Stimulated activated CD4-positive, alpha-beta T cell treated with anti-CD3 and anti-CD28 coated beads, Interleukin-4, amount 100 ng/mL, for 1 hour (primary cell): ENCODE measurements around the gene FRMD3.

ENCODE experiments used
- DNase-seq: peaks from one replicate; pipeline ENCODE4 v3.0.0-alpha.2; 2020

Gene FRMD3

DNA sequence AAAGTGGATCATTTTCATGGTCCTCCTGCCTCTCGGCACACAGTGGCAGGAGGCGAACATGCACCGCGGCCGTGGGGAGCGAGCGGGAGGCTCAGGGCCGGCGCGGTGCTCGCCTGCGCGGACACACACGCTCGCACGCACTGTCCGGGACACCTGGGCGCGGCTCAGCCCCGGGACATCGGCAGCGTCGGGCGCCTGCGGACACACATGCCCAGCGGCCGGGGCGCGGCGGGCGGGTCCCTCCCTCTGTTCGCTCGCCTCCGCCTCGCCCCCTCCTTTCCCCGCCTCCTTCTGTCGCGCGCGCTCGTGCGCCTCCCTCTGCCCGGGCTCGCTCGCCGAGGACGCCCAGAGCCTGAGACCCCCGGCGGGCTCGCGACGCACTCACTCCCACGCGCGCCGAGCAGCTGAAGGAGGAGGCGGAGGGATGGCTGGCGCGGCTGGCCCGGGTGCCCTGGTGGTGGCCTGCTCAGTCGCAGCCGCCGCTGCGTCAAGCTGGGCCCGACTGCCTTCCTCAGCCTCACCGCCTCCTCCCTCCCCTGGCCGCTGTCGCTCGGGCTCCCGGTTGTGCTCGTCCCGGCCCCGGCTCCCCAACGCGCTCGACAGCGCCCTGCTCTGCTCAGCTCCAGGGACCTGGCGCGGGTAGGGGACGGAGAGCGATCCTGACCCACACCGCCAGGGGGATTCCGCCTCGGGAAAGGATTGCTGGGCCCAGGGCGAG, at the start of gene FRMD3:
FRMD3 (minus strand) TSS at position 230 of the 718 bp plus-strand sequence; CDS start at position 60, 170 bp downstream.
- no peak for DNase-seq

DNA sequence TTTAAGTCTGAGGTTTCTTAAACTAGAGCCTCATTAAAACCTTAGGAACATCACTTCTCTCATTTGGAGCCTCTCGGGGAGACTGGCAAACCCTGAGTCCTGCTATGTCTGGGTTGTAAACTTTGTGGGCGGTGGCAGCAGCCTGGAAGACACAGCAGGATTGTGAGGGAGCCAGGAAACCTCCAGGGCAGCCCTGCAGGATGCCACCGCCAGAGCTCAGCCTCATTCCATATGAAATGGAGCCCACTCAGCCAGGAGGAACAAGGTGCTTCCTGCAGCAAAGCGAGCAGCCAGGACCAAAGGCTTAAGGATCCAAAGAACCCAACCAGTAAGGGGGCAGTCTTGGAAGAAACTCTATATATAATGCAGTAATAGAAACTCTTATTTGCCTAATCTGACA, 46.8 kb upstream of the FRMD3 start:
- DNase-seq = no peak

DNA sequence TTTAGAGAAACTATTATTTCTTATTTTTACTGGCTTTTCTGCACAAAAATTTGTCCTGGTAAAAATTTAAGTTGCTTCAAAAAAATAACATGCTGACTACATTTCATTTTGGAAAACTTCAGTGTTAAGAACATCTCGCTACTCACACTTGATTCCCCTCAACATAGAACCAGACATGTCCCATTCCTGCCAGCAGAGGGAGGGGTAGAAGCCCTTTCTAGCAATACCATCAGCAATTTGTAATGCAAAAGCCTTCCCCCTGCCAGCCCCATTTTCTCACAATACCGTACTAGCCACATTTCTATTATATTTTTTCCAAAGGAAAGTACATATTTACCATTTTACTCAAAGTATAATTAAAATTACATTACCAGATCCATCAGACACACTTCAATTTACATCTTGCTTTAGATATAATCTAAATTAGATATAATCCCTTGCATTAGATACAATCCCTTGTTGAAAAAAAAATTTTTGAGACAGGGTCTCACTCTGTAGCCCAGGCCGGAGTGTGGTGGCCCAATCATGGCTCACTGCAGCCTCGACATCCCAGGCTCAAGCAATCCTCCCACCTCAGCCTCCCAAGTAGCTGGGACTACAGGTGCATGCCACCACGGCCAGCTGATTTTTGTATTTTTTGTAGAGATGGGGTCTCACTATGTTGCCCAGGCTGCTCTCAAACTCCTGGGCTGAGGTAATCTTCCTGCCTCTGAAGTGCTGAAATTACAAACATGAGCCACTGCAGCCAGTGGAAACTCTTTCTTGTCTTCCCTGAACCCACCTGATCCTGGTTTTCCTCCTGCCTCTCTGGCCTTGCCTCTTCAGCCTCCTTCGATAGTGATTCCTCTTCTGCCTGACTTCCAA, 45.2 kb upstream of the FRMD3 start:
- DNase-seq = peak; percentile 14

DNA sequence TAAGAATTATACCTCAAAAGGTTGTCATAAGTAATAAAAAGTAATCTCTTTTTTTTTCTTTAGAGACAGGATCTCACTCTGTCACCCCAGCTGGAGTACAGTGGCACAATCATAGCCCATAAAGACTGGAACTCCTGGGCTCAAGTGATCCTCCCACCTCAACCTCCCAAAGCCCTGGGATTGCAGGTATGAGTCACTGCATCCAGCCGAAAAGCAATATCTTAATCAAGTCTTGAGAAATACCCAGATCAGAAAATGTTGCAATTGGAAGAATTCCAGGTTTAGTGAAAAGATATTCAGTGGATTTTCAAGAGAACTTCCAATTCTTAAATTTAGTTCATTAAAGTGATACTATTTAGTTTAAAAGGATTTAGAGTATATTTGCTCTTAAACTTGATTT, 43.8 kb upstream of the FRMD3 start:
- DNase-seq = no peak

DNA sequence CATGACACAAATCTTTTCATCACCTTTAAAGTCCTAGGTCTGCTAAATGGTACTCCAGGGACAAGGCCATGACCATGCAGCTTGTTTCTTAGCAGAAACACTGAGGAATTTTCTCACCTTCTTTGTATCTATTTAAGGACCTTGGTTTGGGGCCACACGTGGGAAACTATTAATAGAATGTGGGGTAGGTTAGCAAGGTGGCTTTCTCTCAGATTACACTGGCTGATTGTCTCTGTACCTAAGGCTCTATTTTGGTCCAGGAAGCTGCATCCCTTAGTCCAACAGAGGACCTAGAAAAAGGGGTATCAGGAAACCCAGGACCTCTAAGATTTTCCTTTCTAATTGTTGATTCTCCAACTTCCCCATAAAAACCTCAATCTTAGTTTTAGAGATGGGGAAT, 36.3 kb upstream of the FRMD3 start:
- no peak for DNase-seq

DNA sequence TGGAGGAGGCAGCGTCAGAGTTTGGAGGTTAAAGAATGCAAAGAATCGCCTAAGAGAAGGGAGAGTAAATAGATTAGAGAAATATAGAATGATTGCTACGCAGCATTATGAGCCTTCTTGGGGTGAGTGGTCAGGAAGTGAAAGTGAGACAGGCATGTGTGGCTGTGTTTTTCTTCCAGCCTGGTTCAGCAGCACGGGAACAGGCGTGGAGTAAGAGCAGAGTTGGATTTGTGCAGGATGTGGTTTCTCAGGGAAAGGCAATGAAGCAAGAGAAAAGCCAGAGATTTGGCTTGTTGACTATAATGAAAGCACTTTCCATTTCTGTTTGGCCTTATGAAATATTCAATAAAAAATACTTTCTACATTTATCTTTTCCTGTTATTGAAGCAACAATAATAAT, 34.3 kb upstream of the FRMD3 start:
- DNase-seq = no peak

DNA sequence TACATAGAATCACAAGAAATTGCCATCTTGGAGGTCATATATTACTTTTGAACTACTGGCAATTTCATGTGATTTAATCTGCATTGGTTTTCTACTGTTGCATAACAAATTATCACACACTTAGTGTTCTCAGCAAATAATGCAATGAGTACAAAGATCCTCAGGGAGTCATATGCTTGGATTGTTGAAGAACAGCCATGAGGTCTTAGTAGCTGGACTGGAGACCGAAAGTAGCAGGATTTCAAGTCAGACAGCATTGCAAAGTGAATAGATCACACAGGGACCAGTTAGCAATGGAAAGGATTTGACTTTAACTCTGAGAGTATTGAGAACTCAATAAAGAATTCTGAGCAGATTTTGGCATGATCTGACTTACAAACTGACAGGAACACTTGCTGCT, 32.2 kb upstream of the FRMD3 start:
- no peak for DNase-seq

DNA sequence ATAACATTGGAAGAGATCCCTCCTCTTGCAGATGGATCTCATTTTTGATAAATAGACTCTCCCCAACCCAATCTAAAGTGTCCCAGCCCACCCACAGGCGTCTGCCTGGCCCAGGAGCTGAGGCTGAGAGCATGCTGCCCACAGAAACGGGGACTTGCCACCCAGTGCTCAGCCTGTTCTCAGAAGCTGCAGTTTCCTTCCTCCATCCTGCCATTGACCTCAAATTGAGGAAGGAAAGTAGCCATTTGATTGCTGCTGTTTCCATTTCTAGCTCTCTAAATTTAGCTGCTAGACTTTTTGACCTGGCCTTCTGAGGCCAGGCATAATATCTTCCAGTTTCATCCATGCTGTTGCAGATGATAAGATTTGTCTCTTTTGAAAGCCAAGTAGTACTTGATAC, 31.1 kb upstream of the FRMD3 start:
- DNase-seq = no peak

DNA sequence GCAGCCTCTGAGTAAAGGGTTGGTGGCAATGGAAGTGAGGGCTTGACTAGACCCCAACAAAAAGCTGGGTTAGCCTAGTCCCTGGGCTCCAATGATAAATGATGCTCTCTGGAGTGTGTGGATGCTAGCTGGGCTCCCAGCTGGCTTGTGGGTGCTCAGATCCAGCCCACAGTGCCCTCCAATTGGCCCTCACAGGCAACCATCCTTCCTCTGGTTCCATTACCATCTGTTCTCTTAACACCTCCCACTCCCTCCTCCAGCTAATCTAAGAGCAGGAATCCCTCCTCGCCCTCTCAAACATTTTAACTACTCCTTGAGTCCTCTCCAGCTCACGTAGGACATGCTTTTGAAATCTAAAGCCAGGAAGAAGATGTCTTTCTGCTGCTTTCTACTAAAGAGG, 25.2 kb upstream of the FRMD3 start:
- no peak for DNase-seq

DNA sequence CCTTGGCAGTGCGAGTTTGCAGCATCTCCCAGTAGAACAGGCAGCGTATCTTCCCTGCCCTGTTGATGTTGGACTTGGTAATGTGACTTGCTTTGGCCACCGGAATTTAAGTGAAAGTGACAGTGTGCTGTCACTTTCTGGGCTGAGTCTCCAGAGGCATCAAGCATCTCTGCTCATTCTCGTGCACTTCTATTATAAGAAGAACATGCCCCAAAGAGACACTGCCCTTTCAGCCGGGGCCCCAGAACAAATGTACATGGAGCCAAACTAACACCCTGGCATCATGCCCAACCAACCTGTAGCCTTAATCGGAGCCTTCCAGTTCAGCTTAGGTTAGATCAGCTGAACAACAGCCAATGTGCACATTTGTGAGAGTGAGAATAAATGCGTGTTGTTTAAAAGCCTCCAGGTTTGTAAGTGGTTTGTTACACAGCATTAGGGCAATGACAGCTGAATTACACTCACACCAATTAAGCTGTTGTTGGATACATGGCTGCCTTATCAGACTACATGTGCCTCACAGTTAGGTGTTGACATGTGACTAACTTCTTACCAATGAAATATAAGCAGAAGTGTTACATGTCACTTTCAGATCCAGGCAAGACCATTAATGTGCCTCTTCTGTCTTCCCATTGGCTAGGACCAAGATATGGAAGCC, 22.1 kb upstream of the FRMD3 start:
- DNase-seq = no peak

DNA sequence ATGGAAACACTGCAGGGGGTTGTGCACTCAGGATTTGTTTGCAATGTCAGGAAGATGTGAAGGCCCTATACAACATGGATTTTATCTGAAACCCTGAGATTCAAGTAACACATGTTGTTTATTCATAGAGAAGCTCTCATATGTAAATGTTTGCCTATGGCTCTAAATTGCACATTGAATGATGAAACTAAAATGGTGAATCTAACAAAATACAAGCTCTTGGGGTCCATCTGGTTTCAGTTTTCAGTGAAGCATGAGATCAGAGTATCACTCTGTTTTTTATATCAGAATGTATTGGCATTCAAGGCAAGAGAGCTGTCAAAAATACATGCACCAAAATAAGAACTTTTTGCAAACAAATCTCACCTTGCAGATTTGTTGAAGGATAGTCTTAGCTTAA, 19.6 kb upstream of the FRMD3 start:
- no peak for DNase-seq

DNA sequence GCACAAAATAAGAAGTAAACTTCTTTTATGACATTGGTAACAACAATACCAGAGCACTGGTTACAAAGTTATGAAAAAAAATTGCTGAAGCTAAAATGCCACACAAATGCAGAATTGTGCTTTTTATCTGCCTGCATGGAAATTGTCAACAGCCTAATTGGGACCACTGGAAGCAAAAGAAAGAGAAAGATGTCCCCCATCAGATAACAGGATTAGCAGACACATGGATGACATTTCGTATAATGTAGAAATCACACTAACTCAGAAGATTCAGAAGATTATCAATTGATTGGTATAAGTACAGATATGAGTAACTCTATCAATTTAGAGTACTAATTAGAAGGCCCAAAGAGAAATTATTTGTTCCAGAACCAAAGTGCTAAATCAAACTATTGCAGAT, 19.1 kb upstream of the FRMD3 start:
- no peak for DNase-seq

DNA sequence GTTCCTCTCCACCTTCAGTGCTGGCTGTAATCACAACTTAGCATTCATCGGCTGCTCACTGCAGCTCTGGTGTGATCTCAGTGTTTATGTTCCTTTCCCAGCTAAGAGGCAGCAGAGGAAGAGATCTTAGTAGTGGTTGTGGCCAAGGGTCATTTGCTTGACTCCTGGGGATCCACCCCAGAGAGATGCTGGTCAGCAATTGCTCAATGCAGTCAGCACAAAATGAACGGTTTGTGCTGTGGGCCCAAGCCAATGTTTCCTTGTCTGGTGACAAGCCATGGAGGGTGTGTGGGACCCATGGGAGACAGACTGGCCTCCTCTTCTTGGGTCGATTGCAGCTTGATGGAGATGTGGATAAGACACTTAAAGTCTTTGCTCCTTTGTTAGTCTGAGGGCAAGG, 16.1 kb upstream of the FRMD3 start:
- no peak for DNase-seq

DNA sequence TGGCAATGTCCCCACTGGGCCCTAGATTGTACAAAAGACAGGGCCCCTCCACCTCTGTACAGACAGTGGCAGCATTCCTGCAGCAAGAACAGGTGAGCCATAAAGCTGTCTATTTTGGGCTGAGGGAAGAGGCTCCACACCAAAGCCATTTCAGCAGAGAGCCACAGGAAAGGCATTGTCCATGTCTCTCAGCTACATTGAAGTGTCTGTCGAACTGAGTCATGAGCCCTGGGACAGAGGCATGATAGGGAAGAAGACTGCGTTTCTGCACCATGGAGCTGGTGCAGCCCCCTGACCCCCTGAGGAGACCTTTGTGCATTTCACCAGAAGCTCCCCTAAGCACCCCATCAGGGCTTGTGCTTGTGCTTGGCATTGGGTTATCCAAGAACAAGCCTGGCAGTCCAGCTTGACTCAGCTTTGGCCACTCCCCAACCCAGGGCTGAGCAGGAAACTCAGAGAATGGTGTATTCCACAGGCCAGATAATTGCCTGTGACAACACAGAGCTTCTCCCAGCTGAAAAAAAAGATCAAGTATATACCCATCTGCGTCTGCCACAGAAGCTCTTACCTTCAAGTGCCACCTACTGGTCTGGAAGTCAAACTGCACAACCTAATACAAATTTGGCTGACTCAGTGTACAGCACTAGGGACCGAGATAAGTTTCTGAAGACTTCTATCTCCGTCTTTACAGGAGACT, 5.9 kb upstream of the FRMD3 start:
- no peak for DNase-seq

DNA sequence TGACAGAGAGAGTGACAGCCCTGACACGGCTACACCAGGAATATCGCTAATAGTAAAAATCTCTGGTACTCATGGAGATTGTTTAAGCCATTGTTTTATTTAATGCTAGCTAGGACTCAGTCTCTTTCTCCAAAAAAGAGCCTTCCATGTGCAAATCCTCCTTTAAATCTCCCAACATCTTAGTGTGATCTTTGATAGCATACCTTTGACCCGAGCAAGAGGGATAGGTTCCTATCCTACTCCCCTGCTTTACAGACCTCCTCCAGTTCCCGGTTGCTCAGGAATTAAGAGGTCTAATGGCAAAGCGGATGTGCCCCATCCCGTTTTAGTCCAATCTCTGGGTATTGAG, 663 bp upstream of the FRMD3 start:
- no peak for DNase-seq

DNA sequence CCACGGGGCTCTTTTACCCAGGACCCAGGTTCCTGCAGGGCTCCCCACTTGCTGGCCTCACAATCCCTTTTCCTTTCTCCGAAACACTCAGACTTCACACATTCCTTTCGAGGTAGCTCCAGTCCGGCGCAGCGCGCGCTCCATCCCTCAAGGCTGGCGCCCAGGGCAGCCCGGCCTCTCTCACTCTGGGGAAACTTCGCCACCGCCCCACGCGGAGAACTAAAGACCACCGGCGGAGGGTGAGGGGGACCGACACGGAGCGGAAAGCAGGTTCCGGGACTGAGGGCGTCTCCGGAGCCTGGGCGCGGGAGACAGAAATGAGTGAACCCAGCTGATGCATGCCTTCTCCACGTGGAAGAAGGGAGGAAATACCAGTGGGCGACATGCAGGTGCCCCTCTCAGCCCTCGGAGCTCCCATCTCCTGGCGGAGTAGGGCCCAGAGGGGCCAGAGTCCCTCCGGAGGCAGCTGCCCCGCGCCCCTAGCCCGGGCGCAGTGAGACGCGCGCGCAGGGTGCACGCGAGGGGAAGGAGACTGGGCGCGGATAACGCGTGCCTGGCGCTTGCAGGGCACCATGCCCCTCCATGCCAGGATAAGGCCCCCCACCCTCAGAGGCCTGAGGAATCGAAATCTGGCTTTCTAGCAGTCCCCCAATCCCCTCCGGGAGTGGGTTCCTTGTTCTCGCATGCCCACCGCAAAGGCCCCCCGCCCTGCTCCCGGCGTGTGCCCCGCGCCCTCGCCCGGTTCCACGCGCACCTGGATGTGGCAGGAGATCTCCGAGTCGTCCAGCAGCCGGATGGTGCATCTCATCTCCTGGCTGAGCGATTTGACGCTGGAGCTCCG, 650 bp downstream of the FRMD3 start:
- DNase-seq = no peak

DNA sequence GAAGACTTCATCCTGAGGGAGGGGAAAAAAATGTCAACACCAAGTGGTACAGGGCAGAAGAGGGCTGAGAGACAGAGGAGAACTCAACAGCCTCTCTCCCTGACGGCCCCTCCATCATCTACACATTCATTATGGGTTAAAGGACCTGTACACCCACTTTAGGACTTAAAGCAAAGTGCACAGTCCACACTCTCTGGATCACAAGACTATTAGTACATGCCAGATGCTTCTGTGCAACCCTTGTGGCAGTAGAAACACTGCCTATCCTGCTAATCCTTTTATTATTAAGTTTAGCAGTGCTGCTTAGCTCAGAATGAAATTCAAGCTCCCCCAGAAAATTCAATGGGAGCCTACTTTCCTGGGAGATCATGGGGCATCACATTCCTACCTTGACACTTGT, 1.9 kb downstream of the FRMD3 start:
- DNase-seq = no peak

DNA sequence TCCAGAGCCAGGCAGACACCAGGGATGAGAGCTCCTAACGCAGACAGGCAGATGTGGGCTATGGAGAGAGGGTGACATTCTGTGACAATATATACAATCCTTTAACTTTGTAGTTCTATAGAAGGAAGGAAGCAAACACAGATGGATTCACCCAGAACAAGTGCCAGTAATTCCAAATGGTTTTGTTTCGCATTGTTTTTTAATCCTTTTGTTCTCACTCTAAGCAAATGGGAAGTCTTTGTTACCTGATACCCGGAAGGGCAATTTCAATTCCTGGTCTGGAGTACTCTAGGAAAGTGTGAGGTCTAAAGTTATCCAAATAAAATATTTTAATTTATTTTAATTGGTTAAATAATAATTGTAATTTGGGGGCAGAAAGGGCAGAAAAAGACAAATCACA, 2.5 kb downstream of the FRMD3 start:
- no peak for DNase-seq

DNA sequence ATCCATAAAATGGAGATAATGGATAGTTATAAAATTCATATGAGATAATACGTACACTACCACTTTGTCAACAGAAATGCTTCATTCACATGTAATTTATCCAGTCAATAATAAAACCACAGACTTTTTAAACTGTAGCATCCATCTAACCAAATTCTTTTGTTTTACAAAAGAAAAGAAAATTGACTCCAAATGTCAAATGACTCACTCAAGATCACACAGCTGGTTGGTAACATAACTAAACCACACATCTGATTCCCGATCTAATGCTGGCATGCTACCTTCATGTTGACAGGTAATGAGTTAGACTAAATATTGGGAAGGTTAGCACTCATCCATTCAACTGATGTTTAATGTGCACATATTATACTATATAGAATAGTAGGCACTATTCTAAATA, 4.9 kb downstream of the FRMD3 start:
- DNase-seq = no peak

DNA sequence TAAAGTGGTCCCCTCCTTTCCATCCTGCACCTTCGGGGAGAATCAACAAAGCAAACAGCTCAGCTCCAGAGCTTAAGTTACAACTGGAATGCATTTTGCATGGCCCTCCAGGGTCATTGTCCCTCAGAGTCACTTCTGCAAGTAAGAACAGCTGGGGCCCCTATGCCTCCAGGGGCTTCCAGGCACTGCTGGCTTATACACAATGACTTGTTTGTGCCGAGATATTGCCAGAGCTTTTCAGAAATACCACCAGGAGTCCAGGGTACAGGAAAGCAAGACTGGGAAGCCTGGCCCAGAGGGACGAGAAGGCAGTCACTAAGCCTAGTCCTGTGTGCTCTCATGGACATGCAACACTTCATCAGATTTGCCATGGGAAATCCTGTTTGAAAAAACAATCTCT, 11.3 kb downstream of the FRMD3 start:
- DNase-seq = no peak

DNA sequence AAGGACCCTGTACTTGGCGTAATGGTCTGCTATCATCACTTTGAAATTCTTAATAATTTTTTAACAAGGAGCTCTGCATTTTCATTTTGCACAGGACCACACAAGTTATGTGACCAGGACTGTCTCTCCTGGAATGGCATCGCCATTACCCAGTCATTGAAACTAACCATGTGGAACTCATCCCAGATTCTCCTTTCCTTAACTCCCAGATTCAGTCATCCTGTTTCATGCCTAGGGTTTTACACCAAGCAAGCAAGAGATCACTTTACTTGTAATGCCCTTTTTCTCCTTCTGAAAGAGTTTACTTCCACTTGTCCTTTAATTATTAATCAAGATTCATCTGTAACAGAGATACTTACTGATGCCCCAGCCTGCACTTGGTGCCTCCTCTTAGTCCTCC, 12.0 kb downstream of the FRMD3 start:
- DNase-seq = no peak

DNA sequence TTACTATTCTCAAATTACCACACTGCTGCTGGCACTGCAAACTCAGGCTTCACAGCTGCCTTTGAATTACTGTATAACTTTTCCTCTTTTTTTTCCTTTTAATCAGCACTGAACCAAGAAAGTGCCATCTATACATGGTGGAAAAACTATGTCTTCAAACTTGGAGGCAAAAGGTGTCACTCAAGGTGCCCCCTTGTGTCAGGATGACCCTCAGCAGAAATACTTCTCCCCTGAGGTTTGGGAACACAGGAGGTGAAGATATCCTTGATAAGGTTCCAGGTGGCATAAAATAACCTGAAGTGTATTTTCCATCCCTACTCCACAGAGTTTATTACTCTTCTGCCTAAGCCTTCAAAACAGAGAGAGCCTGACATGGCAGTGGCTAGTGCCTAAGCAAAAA, 14.5 kb downstream of the FRMD3 start:
- DNase-seq = no peak

DNA sequence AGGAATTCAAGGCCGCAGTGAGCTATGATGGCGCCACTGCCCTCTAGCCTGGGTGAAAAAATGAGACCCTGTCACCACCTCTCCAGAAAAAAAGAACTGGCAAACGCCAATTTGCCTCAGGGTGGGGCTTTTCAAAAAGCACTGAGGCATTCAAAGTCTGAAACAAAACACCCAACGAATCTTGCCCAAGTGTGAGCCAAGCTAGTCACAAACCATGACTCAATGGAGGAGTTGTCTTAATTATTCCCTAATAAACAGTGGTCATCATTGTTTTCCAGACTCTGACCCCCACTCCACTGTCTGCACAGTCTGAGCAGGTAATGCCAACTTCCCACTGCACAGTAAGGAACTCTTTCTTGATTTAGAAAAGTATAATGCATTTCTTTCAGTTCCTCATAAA, 16.8 kb downstream of the FRMD3 start:
- DNase-seq = no peak
